Sigmoid colon (tissue), 7 donors: ENCODE data around the gene GINS3. TPM values are rescaled to one million over a fixed set of nuclear protein-coding genes. Genes with fewer than 3 reads are reported as not detected.

Experiments
- DNase-seq: peaks from one replicate; pipeline ENCODE4 v3.0.0-alpha.2; 2019
- H3K27ac ChIP-seq, 4 donors: fragments of 200-600 bp; sonication (generic); one replicate each; pipeline ENCODE4 v1.5.1; 2016 to 2019; ENCODE audit warnings: mild to moderate bottlenecking in 1 of 4
- H3K27me3 ChIP-seq, 3 donors: fragments of 200-600 bp; sonication (generic); one replicate each; pipeline ENCODE4 v1.5.1; 2019; ENCODE audit warnings: mild to moderate bottlenecking in 1 of 3
- H3K36me3 ChIP-seq, 4 donors: fragments of 200-600 bp; sonication (generic); one replicate each; pipeline ENCODE4 v1.5.1; 2016 to 2019
- H3K4me1 ChIP-seq, 4 donors: fragments of 200-600 bp; sonication (generic); one replicate each; pipeline ENCODE4 v1.5.1; 2017 to 2019
- H3K4me3 ChIP-seq, 4 donors: fragments of 200-600 bp; sonication (generic); one replicate each; pipeline ENCODE4 v1.5.1; 2017 to 2019; ENCODE audit warnings: mild to moderate bottlenecking in 2 of 4, moderate library complexity in 1 of 4
- H3K9me3 ChIP-seq, 4 donors: fragments of 200-600 bp in 3 of 4; sonication (generic) in 3 of 4; one replicate each; pipeline versions ENCODE4 v1.5.1 to v1.6.1; 2013 to 2019
- CTCF ChIP-seq, 4 experiments: fragments of 450-650 bp in 3 of 4; fragments of 200-600 bp in 1 of 4; IDR thresholded peaks; one replicate each; pipeline ENCODE4 v1.5.1; 2016 to 2019; ENCODE audit warnings: antibody characterized with exemption in 4 of 4, mild to moderate bottlenecking in 3 of 4, moderate library complexity in 2 of 4
- EP300 ChIP-seq, 4 donors: sonication (generic); formaldehyde crosslinking; IDR thresholded peaks; one replicate each; pipeline ENCODE4 v1.6.1; 2017; ENCODE audit warnings: antibody characterized with exemption in 4 of 4
- POLR2A ChIP-seq, 2 donors: fragments of 450-650 bp; IDR thresholded peaks; one replicate each; pipeline ENCODE4 v1.6.1; 2016; ENCODE audit warnings: antibody characterized with exemption in 2 of 2, mild to moderate bottlenecking in 2 of 2, moderate library complexity in 2 of 2
- POLR2AphosphoS5 ChIP-seq, 4 donors: sonication (generic); formaldehyde crosslinking; IDR thresholded peaks; one replicate each; pipeline ENCODE4 v1.6.1; 2017; ENCODE audit warnings: antibody characterized with exemption in 4 of 4
- WGBS, 2 donors: extraction: QIAGEN DNeasy Blood & Tissue Kit; methylation state at CpG; one replicate each; pipeline ENCODE4 v1.1.7; 2013; 5-methylcytosine and 5-hydroxymethylcytosine counted together
- intact Hi-C: fragments of 100-400 bp; cut with DNase I; formaldehyde crosslinking; loops from one replicate; pipeline ENCODE4 v1.15.1; 2023
- polyA plus RNA-seq, 3 donors: library from polyadenylated mRNA; stranded (reverse); fragments of 200-250 nt; gene quantifications; one replicate each; pipeline ENCODE4 v1.2.3, GENCODE V29; 2013
- total RNA-seq, 4 donors: library from RNA; depleted of rRNA; stranded (reverse); fragments of >200 nt; gene quantifications; one replicate each; pipeline ENCODE4 v1.1.0, GENCODE V29; 2016
- donor health status: healthy with polysubstance abuse.
- donor health status: Bipolar disorder and iron deficiency.
- donor health status: healthy.

The GINS3 gene
- total and polyA plus RNA-seq, 7 donors: 1.1 to 5.9 (median 2.5) TPM

- no peaks in the 10 kb centered on the region for H3K4me1 ChIP-seq
- intact Hi-C loops: no loop called here
- H3K27me3 ChIP-seq: peaks cover 0 to 4% (median 0%) of the 10 kb centered on the region in 3 donors
- H3K27ac ChIP-seq: no peak overlapping the region
- WGBS, 2 donors: 79 to 81% methylated on average over 4 of the region's 4 CpGs
- DNase-seq: no peak
- H3K4me3 ChIP-seq: no peak overlapping the region
- TF ChIP-seq CTCF (IDR thresholded peaks at IDR 0.05) (no peak), POLR2AphosphoS5 (IDR thresholded peaks at IDR 0.05) (no peak), POLR2A (IDR thresholded peaks at IDR 0.05) (no peak), EP300 (IDR thresholded peaks at IDR 0.05) (no peak)
- no peaks in the 10 kb centered on the region for H3K36me3 ChIP-seq
- peaks cover 0 to 2% (median 0%) of the 10 kb centered on the region in 4 donors for H3K9me3 ChIP-seq
Measured at GRCh38 chr16:58443783-58444182, 51.5 kb downstream of the GINS3 start.

- intact Hi-C loops: no loop called here
- no peak overlapping the region for H3K4me3 ChIP-seq
- TF ChIP-seq POLR2AphosphoS5 (IDR thresholded peaks at IDR 0.05): no peak
- no peaks in the 10 kb centered on the region for H3K4me1 ChIP-seq
- H3K27ac ChIP-seq: no peak overlapping the region
- no peak for DNase-seq
- peaks cover 0 to under 1% (median 0%) of the 10 kb centered on the region in 4 donors for H3K9me3 ChIP-seq
- 73 to 84% methylated on average over 2 of the region's 2 CpGs for WGBS, 2 donors
- H3K36me3 ChIP-seq: no peaks in the 10 kb centered on the region
- peaks cover 0 to 4% (median 0%) of the 10 kb centered on the region in 3 donors for H3K27me3 ChIP-seq
Measured at GRCh38 chr16:58444265-58444664, 52.0 kb downstream of the GINS3 start.

- TF ChIP-seq POLR2AphosphoS5 (IDR thresholded peaks at IDR 0.05): no peak
- no peak for TF ChIP-seq EP300 (IDR thresholded peaks at IDR 0.05)
- no peak for TF ChIP-seq CTCF (IDR thresholded peaks at IDR 0.05)
- TF ChIP-seq POLR2A (IDR thresholded peaks at IDR 0.05): no peak
- no peaks in the 10 kb centered on the region for H3K4me1 ChIP-seq
- intact Hi-C loops: no loop called here
- no peaks in the 10 kb centered on the region for H3K36me3 ChIP-seq
- H3K9me3 ChIP-seq: no peaks in the 10 kb centered on the region
- H3K4me3 ChIP-seq: no peak overlapping the region
- H3K27ac ChIP-seq: no peak overlapping the region
- no peak for DNase-seq
- 51 to 53% methylated on average over 2 of the region's 2 CpGs for WGBS, 2 donors
- H3K27me3 ChIP-seq: peaks cover 0 to 3% (median 0%) of the 10 kb centered on the region in 3 donors
Measured at GRCh38 chr16:58448890-58449289, 56.6 kb downstream of the GINS3 start.

- WGBS, 2 donors: 73 to 85% methylated on average over 4 of the region's 4 CpGs
- TF ChIP-seq CTCF (IDR thresholded peaks at IDR 0.05) (no peak), POLR2AphosphoS5 (IDR thresholded peaks at IDR 0.05) (no peak), POLR2A (IDR thresholded peaks at IDR 0.05) (no peak), EP300 (IDR thresholded peaks at IDR 0.05) (no peak)
- intact Hi-C loops: no loop called here
- Histone ChIP-seq H3K27ac (no peak overlapping the region), H3K9me3 (no peaks in the 10 kb centered on the region), H3K36me3 (no peaks in the 10 kb centered on the region), H3K27me3 (peaks cover 0 to 3% (median 0%) of the 10 kb centered on the region in 3 donors), H3K4me3 (no peak overlapping the region), H3K4me1 (no peaks in the 10 kb centered on the region)
- DNase-seq: no peak
Measured at GRCh38 chr16:58449306-58449705, 57.0 kb downstream of the GINS3 start.

GRCh38 chr16:58449768-58450167 is 57.5 kb downstream of the GINS3 start:
- Histone ChIP-seq H3K4me3 (no peak overlapping the region), H3K27ac (no peak overlapping the region), H3K27me3 (peaks cover 0 to 3% (median 0%) of the 10 kb centered on the region in 3 donors), H3K4me1 (no peaks in the 10 kb centered on the region), H3K36me3 (no peaks in the 10 kb centered on the region), H3K9me3 (no peaks in the 10 kb centered on the region)
- DNase-seq: no peak
- intact Hi-C loops: no loop called here
- TF ChIP-seq POLR2A (IDR thresholded peaks at IDR 0.05) (no peak), CTCF (IDR thresholded peaks at IDR 0.05) (no peak)
- WGBS, 2 donors: 69 to 77% methylated on average over 5 of the region's 5 CpGs
